ENCODE data around the gene ADA.

ADA gene

DNA sequence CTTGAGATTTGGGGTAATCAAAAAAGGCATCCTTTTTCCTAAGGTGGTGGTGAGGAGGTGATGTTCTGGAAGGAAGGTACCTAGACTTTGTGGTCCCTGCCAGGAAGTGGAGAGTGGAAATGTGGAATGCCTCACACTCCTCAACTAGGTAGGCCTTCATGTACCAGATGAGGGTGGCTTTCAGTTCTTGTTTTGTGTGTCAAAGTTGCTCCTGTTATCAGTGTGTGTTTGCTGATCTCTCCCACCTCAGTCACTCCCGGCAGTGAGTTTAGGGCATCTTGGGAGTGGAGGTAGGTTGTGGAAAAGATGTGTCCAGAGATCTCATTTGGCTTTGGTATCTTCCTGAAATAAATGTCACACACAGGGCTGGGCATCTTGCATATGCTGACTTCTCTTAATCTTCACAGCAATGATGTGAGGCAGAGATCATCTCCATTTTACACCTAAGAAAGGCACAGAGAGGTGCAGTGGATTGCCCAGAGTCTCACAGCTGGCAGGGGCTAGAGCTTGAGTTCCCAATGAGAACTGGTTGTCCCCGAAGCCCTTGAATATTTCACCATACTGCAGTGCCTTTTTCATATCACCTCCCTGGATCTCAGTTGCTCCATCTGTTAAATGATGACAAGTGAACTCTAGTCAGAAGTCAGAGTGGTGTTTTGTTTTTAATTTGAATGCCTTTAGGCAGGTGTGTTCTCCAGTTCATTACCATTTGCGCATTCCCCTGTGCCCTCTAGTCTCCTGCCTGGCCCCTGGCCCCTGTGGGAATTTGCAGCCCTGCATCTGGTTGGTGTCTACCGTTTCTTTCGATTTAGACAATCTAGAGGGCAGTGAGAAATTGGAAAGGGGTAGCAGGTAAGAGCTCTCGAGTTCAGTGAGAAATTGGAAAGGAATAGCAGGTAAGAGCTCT is 66.2 kb downstream of the ADA start:
- Mint-ChIP-seq H3K27me3 (peaks cover 8% of the 10 kb centered on the region), H3K4me1 (ENCODE audit: low read depth) (no peaks in the 10 kb centered on the region), H3K36me3 (ENCODE audit: low read depth) (no peaks in the 10 kb centered on the region), H3K9me3 (no peaks in the 10 kb centered on the region), H3K27ac (peak overlapping the region; percentile 27), H3K4me3 (no peak overlapping the region)
- DNase-seq = no peak

DNA sequence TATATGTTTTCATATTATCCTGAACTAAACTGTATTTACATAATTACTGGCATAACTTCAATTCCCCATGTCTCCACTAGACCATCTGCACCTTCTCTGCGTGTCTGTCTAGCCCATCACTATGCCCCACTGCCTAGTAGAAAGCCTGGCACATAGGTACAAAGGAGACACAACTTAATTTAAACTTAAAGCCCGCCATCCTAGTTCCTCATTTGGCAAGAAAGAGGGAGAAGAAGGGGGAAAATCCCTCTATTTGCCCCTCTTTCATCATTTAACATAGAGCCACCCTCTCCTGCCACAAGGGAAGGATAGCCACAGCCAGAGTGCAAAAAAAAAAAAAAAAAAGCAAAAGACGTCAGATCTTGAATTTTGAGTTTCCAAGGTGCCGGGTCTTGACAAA is 67.3 kb downstream of the ADA start:
- H3K27me3 Mint-ChIP-seq = peaks cover 8% of the 10 kb centered on the region
- no peak for DNase-seq
- no peak overlapping the region for H3K27ac Mint-ChIP-seq
- H3K4me1 Mint-ChIP-seq (ENCODE audit: low read depth) = no peaks in the 10 kb centered on the region
- H3K4me3 Mint-ChIP-seq = no peak overlapping the region
- H3K36me3 Mint-ChIP-seq (ENCODE audit: low read depth) = no peaks in the 10 kb centered on the region
- no peaks in the 10 kb centered on the region for H3K9me3 Mint-ChIP-seq

- H3K27ac Mint-ChIP-seq = no peak overlapping the region
- H3K9me3 Mint-ChIP-seq = no peaks in the 10 kb centered on the region
- H3K36me3 Mint-ChIP-seq (ENCODE audit: low read depth) = no peaks in the 10 kb centered on the region
- no peak for DNase-seq
- H3K4me1 Mint-ChIP-seq (ENCODE audit: low read depth) = no peaks in the 10 kb centered on the region
- H3K27me3 Mint-ChIP-seq = peaks cover 8% of the 10 kb centered on the region
- no peak overlapping the region for H3K4me3 Mint-ChIP-seq
These were observed 68.3 kb downstream of the ADA start for GRCh38 chr20:44583157-44583556.

DNA sequence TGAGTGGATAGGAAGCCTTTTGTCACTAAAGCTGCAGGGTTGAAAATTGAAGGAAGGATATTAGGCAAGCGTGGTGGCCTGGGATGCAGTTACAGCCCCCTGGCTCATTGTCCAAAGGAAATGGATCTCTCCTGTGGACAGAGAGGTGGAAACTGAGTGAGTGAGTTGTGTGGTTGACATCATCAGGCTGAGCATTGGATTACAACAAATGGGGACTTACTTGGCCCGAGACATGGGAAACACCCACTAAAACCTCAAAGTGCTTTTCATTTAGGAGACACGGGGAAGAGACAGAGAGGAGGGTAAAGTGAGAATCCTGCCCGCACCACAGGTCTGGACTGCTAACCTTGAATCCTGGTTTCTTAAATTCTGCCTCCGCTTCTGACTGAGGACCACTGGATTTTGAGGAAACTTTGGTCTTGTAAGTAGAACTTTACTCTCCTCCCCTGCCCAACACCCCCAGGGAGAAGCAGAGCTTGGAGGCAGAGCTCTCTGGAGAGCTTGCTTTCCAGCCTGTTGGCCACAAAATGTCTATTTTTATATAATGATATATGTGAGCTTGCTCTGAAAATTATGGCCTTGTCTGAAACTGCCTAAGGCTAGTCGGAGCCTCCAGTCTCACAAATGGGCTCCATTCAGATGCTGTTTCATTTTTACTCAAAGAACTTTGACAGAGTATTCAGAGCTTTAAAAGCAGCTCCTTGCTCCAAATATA is 69.0 kb downstream of the ADA start, which contains the start of gene PKIG:
TSS of gene PKIG (plus strand) at position 269 of the 715 bp plus-strand sequence. CDS start 31,978 bp downstream, outside the sequence.
- peaks cover 2% of the 10 kb centered on the region for H3K4me1 Mint-ChIP-seq (ENCODE audit: low read depth)
- H3K4me3 Mint-ChIP-seq = no peak within 1 kb of the TSS
- no peaks in the 10 kb centered on the region for H3K36me3 Mint-ChIP-seq (ENCODE audit: low read depth)
- H3K27me3 Mint-ChIP-seq = peaks cover 8% of the 10 kb centered on the region
- no peak within 1 kb of the TSS for H3K27ac Mint-ChIP-seq
- DNase-seq = no peak
- H3K9me3 Mint-ChIP-seq = no peaks in the 10 kb centered on the region

DNA sequence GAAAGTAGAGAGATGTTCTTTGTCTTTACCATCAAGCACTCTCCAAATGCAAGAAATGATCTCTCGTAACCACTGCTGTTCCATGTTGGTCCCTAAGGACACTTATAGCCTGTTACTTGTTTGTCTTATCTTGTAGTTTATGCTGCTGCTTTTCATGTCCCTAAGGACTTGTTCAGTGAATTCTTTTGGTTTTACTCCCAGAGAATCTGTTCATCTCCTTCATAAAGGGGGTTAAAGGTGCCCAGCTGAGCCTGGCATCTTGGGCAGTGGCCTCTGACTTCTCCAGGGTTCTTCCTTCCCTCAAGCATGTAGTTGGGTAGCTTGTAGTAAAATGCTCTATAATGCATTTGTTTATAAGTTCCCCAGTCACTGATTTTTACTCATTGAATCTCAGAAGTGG is 70.0 kb downstream of the ADA start:
- no peaks in the 10 kb centered on the region for H3K36me3 Mint-ChIP-seq (ENCODE audit: low read depth)
- DNase-seq = no peak
- H3K4me1 Mint-ChIP-seq (ENCODE audit: low read depth) = peaks cover 11% of the 10 kb centered on the region
- no peaks in the 10 kb centered on the region for H3K9me3 Mint-ChIP-seq
- H3K27ac Mint-ChIP-seq = no peak overlapping the region
- no peak overlapping the region for H3K4me3 Mint-ChIP-seq
- peaks cover 8% of the 10 kb centered on the region for H3K27me3 Mint-ChIP-seq

DNA sequence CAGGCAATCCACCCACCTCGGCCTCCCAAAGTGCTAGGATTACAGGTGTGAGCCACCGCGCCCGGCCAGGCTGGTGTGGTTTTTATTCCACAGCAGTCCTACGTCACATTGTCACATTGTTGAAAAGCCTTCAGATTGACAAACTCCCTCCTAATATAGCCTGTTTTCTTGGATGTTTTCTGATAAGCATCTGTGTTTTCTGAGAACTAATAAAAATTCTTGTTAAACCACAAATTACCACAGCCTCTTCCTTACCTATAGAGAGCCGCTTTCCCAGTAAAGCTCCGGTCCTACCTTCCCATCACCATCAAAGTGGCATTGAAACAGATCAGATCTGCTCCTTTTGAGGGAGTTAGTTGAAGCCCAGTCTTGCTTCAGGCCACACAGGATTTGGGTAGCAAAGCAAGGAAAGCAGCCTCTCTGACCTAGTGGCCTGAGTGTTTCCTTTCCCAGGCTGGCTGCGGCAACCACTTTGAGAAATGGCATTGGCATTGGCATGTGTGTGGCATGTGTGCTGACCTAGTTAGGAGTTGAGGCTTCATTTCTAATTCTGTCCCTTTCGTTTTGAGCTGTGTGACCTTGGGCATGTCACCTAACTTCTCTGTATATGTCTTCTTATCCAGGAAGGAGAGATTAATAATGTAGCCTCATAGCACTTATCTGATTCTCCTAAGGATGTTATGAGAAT is 70.8 kb downstream of the ADA start:
- no peak overlapping the region for H3K4me3 Mint-ChIP-seq
- DNase-seq = no peak
- peaks cover 8% of the 10 kb centered on the region for H3K27me3 Mint-ChIP-seq
- no peaks in the 10 kb centered on the region for H3K36me3 Mint-ChIP-seq (ENCODE audit: low read depth)
- no peaks in the 10 kb centered on the region for H3K9me3 Mint-ChIP-seq
- peaks cover 16% of the 10 kb centered on the region for H3K4me1 Mint-ChIP-seq (ENCODE audit: low read depth)
- no peak overlapping the region for H3K27ac Mint-ChIP-seq

GRCh38 chr20:44579313-44580081 is 72.0 kb downstream of the ADA start:
- Mint-ChIP-seq H3K36me3 (ENCODE audit: low read depth) (no peaks in the 10 kb centered on the region), H3K4me3 (no peak overlapping the region), H3K27ac (no peak overlapping the region), H3K9me3 (no peaks in the 10 kb centered on the region), H3K27me3 (peaks cover 8% of the 10 kb centered on the region), H3K4me1 (ENCODE audit: low read depth) (peaks cover 16% of the 10 kb centered on the region)
- no peak for DNase-seq

- H3K27me3 Mint-ChIP-seq = no peaks in the 10 kb centered on the region
- peak overlapping the region; percentile 56 for H3K27ac Mint-ChIP-seq
- peaks cover 19% of the 10 kb centered on the region for H3K4me1 Mint-ChIP-seq (ENCODE audit: low read depth)
- no peak for DNase-seq
- no peaks in the 10 kb centered on the region for H3K9me3 Mint-ChIP-seq
- no peaks in the 10 kb centered on the region for H3K36me3 Mint-ChIP-seq (ENCODE audit: low read depth)
- no peak overlapping the region for H3K4me3 Mint-ChIP-seq
These were observed 75.2 kb downstream of the ADA start for GRCh38 chr20:44576297-44576696.

DNA sequence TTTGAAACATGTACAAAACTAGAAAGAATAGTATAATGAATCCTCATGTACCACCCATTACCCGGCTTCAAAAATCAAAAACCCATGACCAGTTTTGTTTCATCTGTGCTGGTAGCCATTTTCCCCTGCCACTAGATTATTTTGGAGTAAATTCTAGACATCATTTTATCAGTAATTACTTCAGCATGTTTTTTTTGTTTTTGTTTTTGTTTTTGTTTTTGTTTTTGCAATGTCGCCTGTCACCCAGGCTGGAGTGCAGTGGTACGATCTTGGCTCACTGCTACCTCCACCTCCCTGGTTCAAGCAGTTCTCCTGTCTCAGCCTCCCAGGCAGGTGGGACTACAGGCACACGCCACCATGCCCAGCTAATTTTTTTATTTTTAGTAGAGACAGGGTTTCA is 77.1 kb downstream of the ADA start:
- no peak for DNase-seq
- H3K4me1 Mint-ChIP-seq (ENCODE audit: low read depth) = peaks cover 20% of the 10 kb centered on the region
- no peaks in the 10 kb centered on the region for H3K36me3 Mint-ChIP-seq (ENCODE audit: low read depth)
- H3K27ac Mint-ChIP-seq = no peak overlapping the region
- no peaks in the 10 kb centered on the region for H3K9me3 Mint-ChIP-seq
- H3K27me3 Mint-ChIP-seq = no peaks in the 10 kb centered on the region
- no peak overlapping the region for H3K4me3 Mint-ChIP-seq

- H3K36me3 Mint-ChIP-seq (ENCODE audit: low read depth) = no peaks in the 10 kb centered on the region
- no peaks in the 10 kb centered on the region for H3K9me3 Mint-ChIP-seq
- no peak overlapping the region for H3K4me3 Mint-ChIP-seq
- DNase-seq = no peak
- no peak overlapping the region for H3K27ac Mint-ChIP-seq
- peaks cover 20% of the 10 kb centered on the region for H3K4me1 Mint-ChIP-seq (ENCODE audit: low read depth)
- no peaks in the 10 kb centered on the region for H3K27me3 Mint-ChIP-seq
These were observed 78.0 kb downstream of the ADA start for GRCh38 chr20:44573501-44573869.

- H3K4me1 Mint-ChIP-seq (ENCODE audit: low read depth) = peaks cover 20% of the 10 kb centered on the region
- H3K27ac Mint-ChIP-seq = no peak overlapping the region
- H3K36me3 Mint-ChIP-seq (ENCODE audit: low read depth) = no peaks in the 10 kb centered on the region
- DNase-seq = no peak
- H3K27me3 Mint-ChIP-seq = no peaks in the 10 kb centered on the region
- H3K4me3 Mint-ChIP-seq = no peak overlapping the region
- no peaks in the 10 kb centered on the region for H3K9me3 Mint-ChIP-seq
These were observed 78.7 kb downstream of the ADA start for GRCh38 chr20:44572551-44573500.

DNA sequence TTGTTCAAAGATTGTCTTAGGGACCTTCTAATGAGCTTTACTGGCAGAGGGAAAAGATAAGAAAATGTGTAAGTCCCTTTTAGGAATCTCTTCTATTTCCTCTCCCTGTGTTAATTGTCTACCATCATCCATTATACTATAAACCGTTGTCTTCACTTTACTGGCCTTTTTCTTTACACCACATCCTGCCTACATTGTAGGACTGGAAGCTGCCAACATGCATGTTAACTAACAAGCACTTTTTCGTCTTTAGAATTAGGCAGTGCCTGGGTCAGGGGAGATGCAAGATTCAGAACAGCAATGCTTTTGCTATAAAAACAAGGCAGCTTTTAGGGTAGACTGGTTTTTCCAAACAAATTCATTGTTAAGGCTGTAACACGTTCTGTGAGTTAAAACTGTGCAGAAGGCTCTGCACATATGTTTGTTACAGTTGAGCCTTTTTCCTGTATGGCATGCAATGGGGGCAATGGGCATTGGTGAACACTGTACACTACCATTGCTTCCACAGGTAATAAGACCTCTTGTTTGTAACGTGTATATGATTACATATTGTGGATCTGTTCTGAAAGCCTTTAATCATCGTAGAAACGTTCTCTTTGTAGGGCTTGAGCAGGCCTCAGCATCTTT is 80.0 kb downstream of the ADA start:
- Mint-ChIP-seq H3K27me3 (no peaks in the 10 kb centered on the region), H3K27ac (no peak overlapping the region), H3K4me3 (no peak overlapping the region), H3K4me1 (ENCODE audit: low read depth) (peaks cover 8% of the 10 kb centered on the region), H3K36me3 (ENCODE audit: low read depth) (no peaks in the 10 kb centered on the region), H3K9me3 (no peaks in the 10 kb centered on the region)
- no peak for DNase-seq

DNA sequence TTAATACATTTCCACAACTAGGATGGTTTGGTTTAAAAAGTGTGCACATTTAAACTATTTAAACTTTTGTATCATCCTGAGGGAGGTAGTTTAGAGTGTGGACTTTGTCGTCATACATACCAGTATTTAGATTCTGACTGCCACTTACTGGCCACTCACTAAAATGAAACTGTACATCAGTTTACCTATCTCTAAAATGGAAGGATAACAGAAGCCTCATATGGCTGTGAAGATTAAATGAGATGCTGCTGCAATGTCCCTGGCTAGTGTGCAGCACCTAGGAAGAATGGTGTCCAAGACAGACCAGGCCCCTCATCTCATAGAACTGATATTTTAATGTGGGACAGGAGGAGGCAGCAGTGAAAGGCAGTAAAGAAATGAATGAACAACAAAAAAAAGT is 81.1 kb downstream of the ADA start:
- no peaks in the 10 kb centered on the region for H3K27me3 Mint-ChIP-seq
- no peak overlapping the region for H3K27ac Mint-ChIP-seq
- H3K9me3 Mint-ChIP-seq = no peaks in the 10 kb centered on the region
- DNase-seq = no peak
- peaks cover 4% of the 10 kb centered on the region for H3K4me1 Mint-ChIP-seq (ENCODE audit: low read depth)
- H3K36me3 Mint-ChIP-seq (ENCODE audit: low read depth) = no peaks in the 10 kb centered on the region
- H3K4me3 Mint-ChIP-seq = no peak overlapping the region

Data from activated T-cell treated with anti-CD3 and anti-CD28 coated beads, Interleukin-2, amount 50 U/mL, for 24 hours (primary cell).